HT1080 (cell line): ENCODE data around the gene GBP3. TPM values are rescaled to one million over a fixed set of nuclear protein-coding genes. Genes with fewer than 3 reads are reported as not detected.
"Not testable (repeated sequence)": the region's sequence is repeated elsewhere in the genome, so short reads cannot be mapped to it uniquely, and the experiment has no call there.

Source experiments
- DNase-seq: peaks from one replicate; pipeline ENCODE4 v3.0.0-alpha.2; 2015; ENCODE audit warnings: low read depth
- polyA plus RNA-seq, 2 experiments: library from polyadenylated mRNA; depleted of rRNA; stranded (reverse); fragments of >200 nt; gene quantifications; 2 replicates each; pipeline ENCODE4 v1.2.3, GENCODE V29; 2015
- total RNA-seq: library from RNA; depleted of rRNA; stranded (reverse); fragments of >200 nt; shearing (Covaris generic); gene quantifications from 2 replicates; pipeline ENCODE4 v1.2.3, GENCODE V29; 2014; rRNA removed

GBP3 gene, protein sequence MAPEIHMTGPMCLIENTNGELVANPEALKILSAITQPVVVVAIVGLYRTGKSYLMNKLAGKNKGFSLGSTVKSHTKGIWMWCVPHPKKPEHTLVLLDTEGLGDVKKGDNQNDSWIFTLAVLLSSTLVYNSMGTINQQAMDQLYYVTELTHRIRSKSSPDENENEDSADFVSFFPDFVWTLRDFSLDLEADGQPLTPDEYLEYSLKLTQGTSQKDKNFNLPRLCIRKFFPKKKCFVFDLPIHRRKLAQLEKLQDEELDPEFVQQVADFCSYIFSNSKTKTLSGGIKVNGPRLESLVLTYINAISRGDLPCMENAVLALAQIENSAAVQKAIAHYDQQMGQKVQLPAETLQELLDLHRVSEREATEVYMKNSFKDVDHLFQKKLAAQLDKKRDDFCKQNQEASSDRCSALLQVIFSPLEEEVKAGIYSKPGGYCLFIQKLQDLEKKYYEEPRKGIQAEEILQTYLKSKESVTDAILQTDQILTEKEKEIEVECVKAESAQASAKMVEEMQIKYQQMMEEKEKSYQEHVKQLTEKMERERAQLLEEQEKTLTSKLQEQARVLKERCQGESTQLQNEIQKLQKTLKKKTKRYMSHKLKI
- total RNA-seq = 20.0 and 21.8 TPM in 2 replicates
- 15.6 and 21.1 TPM in 2 replicates for polyA plus RNA-seq (2015; cell fraction: cytosol; rRNA removed)
- 22.3 and 27.4 TPM in 2 replicates for polyA plus RNA-seq (2015; cell fraction: nucleus; rRNA removed)

DNA sequence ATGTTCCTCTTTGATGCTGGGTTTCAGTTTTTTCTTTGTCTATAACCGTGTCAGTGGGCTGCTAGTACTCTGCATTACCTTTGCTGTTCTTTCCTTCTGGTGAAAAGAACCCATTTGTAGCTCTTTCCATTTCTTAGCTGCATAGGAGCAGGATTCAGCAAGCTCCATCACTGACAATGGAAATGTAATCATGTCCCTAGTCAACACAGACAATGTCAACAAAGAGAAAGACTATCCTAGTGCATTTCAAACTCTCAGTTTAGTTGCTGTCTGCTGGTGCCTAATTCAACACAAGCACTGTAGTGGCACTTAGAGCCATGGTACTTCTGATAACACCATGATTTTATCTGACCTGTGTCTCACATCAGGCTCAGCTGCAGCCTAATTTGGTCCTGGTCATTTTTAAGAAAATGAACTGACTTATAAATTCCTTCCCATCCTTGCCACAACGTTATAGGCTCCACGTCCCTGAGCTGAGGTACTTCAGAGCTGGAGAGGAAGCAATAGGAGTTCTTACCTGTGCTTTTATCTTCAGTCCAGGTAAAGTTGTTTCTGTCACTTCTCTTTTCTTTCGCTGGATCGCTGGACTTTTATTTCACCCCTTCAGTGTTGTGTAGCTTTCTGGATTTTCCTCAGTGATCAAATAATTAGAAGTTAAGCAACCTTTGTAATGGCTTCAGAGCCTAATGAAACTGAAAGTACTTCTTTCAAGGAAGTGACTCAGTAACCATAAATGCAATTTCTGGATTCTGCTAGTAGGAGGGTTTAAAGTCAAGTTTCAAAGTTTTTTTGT, at the start of gene GBP3:
GBP3 (minus strand) TSS at position 700 of the 793 bp plus-strand sequence. CDS start 2,145 bp downstream, outside the sequence.
- DNase-seq = peak; percentile 65

DNA sequence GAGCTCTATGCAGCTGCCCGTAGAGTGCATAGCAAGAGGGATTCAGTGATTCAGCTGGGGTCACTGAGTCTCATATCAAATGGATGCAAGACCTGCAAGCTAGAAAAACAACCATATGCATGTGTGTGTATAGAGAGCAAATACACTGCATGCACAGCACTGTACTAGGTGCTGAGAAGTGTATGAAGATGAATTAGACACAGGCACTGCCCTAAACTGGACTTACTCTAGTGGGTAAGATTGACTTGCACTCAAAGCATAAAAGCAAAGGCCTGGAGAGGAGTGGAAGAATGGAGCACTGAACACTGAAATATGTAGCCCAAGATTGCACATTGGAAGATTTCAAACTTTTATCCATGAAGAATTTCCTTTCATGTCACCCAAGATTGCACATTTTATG, 47.8 kb upstream of the GBP3 start:
- DNase-seq = peak; percentile 16

DNA sequence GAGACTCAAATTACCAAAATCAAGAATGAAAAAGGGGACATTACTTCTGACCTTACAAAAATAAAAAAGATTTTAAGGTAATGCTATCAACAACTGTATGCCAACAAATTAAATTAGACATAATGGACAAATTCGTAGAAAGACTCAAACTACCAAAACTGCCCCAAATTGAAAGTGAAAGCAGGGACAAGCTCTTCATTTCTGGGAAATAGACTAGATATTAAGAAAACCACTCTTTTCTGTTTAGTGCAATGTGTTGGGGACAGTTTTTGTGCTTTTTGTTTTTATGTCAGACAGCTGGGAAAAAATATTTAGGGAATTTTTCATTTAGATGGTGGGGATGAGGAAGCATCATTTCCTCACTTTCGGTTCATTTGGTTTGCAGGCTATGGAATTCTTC, 47.3 kb upstream of the GBP3 start:
- DNase-seq = peak; percentile 7

DNA sequence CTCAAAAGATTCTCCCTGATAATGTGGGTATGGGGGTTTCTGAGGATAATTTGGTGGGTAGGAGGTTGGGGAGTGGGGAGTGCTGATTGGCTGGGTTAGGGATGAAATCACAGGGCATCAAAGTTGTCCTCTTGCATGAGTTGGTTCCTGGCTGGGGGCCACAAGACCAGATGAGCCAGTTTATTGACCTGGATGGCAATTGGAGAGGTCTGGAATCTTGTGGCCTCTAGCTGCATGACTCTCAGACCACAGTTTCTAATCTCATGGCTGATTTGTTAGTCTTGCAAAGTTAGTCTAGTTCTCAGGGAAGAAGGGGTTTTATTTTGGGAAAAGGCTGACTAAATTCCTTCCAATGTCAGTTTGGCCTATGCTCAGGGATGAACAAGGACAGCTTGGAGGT, 45.6 kb upstream of the GBP3 start:
- peak; percentile 67 for DNase-seq

DNA sequence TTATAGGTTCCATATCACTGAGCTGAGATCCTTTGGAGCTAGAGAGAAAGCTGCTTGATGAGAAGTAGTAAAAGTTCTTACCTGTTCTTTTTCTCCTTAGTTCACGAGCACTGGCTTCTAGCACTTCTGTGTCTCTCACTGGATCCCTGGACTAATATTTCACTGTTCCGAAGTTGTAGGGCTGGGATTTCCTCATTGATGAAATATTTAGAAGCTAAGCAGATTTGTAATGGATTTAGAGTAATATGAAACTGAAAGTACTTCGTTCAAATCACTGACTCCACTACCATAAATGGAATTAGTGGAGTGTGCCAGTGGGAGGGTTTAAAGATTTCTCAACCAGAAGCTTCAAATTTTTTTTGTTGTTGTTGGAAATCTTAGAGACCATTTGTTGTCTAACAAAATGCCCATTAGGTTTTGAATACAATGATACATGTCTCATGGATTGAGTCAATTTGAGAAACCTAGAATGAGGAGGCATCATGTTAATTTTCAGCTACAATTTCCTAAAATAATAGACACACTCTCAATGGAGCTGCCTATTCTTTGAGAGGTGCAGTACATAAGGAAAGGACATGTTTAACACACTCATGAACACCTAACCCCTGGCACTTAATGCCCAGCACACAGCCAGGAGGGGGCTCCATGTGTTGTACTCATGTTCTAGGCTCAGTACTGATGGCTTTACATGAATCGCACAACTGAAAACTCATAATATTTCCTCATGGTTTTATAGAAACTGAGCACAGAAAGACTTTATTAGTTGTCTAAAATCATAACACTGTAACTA, 42.6 kb upstream of the GBP3 start, which contains the start of gene GBP1:
GBP1 (minus strand) TSS at position 130 of the 790 bp plus-strand sequence. CDS start 1,974 bp downstream, outside the sequence.
- DNase-seq = peak; percentile 67

DNA sequence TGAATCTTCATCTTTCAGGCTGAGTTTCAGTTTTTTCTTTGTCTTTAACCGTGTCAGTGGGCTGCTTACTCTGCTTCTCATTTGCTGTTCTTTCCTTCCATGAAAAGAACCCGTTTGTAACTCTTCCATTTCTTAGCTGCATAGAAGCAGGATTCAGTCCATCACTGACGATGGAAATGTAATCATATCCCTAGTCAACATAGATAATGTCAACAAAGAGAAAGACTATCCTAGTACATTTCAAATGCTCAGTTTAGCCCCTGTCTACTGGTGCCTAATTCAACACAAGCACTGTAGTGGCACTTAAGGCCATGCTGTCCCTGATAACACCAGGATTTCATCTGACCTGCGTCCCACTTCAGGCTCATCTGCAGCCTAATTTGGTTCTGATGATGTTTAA, 42.0 kb upstream of the GBP3 start:
- DNase-seq = peak; percentile 34

DNA sequence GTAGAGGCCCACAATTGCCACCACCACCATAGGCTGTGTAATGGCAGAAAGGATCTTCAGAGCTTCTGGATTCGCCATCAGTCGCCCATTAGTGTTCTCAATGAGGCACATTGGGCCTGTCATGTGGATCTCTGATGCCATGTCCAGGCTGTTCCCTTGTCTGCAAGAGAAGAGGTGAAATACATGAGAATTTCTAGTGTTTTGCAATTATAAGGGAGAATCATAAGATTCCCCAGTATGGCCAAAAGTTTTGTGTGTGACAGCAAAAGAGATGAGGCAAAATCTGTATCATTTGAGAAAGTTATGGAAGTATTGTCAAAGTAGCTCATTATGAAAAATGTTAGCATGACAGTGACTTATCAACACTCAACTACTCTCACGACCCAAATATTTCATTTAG, 40.4 kb upstream of the GBP3 start:
- DNase-seq = no peak

DNA sequence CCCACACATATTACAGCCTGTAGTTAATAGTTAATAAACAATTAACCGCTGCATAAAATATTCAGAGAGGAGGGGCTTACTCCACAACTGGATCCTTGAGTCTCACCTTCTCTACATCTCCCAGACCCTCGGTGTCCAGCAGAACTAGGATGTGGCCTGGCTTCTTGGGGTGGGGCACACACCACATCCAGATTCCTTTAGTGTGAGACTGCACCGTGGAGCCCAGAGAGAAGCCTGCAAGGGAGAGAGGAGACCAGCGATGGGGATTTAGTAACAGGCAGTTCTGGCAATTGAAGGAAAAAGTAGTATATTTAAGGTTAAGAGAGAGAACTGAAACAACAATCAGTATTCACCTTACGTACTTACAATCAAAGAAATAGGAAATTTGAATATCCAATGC, 37.4 kb upstream of the GBP3 start:
- peak; percentile 75 for DNase-seq

DNA sequence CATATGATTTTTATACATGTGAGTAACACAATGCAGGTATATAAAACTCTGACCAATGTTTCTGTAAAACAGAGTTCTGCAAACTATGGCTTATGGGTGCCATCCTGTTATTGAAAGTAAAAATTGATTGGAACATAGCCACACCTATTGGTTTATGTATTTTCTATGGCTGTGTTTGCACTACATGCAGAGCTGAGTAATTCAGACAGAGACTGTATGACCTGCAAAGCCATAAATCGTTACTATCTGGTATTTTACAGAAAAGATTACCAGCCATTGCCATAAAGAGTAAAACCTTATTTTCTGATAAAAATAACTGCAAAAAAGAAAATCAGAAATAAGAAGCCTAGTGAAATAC, 29.3 kb upstream of the GBP3 start:
- no peak for DNase-seq

DNA sequence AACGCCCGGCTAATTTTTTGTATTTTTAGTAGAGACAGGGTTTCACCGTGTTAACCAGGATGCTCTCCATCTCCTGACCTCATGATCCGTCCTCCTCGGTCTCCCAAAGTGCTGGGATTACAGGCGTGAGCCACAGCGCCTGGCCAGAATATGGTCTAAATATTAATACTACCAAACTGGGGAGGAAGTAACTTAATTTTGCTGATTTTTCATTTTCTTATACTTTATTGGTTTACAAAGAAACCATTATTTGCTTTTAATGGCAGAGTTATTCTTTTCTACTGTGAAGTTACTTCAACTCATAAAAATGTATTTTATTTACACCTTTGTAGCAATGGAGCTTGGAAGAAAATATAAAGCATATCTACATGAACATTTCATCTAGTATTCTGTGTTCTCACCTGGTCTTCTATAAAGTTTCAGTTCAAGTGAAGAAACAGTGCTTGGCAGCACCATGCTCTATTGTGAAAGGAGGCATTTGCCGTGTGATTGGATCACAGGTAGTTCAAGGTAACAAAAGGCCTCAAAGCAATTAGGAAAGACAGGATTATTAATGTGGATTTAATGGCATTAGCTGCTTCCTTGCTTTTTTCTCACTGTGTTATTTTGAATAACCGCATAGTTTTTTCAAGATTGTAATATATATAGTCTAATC, 28.8 kb upstream of the GBP3 start:
- no peak for DNase-seq

DNA sequence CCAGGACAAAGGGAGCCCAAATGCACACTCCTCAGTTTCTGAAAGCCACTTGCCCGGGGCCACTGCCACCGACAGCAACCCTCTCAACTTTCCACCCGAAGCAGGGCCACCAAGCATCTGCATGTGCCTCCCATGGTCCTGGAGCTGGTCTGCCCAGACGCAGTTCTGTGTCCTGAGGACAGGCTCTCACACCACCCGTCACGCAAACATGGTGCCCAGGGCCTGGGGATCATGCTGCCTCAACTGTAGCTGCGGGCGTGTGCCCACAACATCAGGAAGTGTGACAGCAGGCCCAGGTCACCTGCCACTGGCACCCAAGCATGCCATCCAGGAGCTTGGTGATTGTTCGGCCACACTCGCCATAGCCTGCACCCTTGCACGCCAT, 28.0 kb upstream of the GBP3 start:
- DNase-seq = no peak

DNA sequence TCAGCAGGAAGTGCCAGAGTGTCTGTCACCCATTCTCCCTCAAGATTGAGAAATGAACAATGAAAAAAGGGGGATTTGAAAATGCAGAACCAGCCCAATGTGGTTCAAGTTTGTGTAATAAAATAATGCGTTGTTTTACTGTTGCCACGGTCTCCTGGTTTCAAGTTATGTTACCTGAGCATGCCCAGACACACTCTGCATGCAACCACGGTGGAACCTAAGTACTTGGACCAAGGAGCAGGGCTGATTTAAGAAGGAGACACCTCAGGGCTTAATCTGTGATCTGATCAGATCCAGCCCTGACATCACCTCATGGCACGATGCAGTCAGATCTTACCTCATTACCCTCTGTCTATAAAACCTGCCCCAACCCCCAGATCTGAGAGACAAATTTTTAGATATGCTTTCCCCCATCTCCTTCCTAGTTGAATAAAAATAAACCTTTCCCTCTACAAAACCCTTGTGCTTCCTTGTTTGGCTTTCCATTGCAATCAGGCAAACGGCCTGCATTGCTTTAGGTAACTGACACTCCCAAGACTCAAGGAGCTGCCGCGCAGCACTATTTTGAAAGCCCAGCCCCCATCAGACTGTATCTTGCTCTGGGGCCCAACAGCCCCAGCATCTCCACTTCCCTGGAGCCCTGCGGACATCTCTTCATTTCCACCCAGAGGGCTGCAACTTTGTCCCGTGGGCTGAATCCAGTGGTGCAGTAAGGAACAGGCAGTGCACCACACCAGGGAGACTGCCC, 27.4 kb upstream of the GBP3 start:
- not testable (repeated sequence) for DNase-seq

DNA sequence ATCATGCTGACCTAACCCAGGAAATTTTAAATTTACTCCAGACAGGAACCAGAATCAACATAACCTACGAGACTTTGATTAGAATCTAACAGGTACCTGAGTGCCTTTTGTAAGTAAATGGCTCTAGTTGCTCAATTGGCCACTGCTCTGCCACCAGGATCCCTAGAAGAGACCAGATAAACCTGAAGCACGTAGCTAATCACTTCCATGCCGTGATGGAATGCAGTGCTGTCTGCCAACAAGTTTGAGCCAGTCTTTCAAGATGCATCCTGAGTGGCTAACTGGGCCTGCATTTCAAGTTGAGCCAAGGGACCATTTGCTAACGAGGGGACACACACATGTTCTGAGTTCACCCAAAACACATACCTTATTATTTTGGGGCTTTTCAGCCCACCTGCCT, 26.5 kb upstream of the GBP3 start:
- DNase-seq = not testable (repeated sequence)

DNA sequence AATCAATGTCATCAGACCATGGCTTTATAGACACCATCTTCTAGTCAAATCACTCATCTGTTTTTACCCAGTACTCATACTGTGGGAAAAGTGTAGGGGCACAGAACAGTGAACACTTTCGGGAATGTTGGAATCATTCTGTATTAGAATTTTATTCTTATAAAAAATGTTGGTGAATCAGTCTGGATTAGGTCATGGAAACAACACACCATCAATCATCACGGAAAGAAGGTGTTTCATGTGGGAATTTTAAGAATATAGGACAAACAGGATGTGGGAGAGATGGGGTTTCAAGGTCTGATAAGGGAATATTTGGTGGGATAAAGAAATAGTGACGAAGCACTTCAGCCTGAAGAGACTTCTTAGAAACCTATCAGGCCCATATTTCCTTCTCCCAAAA, 25.1 kb upstream of the GBP3 start:
- peak; percentile 69 for DNase-seq

DNA sequence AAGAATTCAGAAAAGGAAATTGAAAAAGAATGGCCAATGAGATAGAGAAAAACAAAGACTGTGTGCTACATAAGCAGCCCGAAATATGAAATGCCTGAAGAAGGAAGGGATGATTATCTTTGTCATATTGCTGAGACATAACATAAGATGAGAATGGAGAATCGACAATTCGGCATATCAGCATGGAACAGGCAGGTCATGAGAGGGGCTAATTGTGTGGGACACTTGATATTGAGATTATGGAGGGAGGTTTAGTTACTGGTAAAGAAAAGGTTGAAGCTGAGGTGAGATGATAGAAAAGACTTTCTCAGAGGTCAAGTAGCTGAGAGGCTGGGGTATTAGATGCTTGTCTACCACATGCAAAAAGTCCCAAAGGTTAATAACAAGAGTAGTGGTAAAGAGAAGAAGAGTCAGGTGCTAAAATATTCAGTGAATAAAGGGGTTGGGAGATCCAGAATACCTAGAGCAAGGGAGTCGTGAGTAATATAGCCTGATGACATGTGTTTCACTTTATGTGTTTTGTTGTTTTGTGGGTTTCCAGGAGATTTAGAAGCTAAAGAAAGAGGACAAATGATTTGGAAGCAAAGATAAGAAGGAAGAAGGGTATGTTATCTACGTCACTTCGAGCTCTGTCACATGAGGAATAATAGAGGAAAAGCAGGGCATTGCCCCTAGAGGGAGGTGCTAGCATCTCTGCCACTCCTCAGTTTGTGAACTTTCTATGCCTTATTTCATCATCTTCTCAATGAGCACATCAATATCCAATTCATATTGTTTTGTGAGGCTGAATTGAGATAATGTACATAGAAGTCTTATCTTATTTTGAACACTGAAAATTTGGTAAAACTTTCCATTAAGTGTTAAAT, 23.9 kb upstream of the GBP3 start:
- DNase-seq = not testable (repeated sequence)

DNA sequence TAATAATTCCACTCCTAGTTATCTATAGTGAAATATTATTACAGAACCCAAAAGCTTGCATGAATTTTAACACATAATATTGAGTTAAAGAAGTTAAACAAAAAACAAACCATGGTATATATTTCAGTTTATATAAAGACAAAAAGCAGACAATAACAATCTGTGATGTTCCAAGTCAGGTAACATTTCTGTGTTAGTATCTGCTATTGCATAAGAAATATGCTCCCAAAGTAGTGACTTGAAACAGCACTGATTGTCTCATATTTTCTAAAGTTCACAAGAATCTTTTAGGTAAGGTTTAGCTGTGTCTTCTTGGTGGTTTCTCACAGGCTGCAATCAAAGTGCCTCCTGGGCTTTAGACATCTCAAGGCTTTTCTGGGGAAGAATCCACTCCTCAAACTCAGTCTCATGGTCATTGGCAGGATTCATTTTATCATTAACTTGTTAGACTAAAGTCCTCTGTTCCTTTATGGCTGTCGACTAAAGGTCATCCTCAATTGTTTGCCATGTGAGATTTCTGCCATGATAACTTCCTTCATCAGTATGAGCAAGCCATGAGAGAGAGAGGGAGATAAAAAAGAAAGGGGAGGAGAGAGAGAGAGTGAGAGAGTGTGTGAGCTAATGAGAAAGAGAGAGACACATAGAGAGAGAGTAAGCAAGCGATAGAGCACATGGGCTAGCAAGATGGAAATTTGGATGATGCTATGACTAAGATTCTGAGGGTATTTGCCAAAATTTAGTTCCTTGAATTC, 22.5 kb upstream of the GBP3 start:
- DNase-seq = no peak

DNA sequence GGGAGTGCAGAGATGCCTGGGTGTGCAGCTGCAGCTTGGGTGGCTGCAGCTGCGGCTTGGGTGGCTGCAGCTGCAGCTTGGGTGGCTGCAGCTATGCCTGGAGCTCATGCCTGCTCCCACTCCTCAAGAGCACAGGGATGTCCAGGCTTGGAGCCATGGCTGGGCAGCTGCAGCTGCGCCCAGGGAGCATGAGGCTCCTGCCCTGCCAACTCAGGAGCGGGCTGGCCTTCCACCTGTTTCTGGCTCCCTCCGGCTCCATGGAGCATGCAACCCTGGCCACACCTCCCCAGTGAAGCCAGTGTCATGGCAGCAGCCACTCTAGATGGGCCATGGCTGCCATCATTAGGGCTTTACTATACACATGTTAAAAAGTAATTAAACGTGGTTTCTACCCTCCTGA, 21.3 kb upstream of the GBP3 start:
- no peak for DNase-seq

DNA sequence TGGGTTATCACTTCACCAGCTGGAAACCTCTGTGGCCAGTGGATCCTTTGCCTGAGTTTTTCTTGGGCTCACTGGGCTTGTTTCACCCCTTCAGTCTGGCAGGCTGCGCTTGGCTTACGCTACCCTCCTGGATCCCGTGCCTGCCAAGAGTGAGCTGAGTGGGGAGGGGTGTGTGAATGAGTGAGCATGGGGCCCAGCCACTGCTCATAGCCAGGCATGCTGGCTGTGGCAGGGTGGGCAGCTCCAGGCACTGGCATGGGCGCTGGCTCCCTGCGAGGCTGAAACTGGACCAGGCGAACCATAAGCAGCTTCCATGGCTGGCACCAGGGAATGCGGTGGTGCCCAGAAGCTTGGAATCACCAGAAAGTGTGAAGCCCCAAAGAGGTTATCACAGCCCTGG, 19.8 kb upstream of the GBP3 start:
- no peak for DNase-seq
